Left ventricle myocardium inferior (tissue), 1 donor: Measurements from ENCODE around the gene ETS2. TPM values are rescaled to one million over a fixed set of nuclear protein-coding genes. Genes with fewer than 3 reads are reported as not detected.

Source experiments
- DNase-seq: peaks from one replicate; pipeline ENCODE4 v3.0.0-alpha.2; 2020
- H3K27ac ChIP-seq: fragments of 200-600 bp; replicated peaks from 2 replicates; pipeline ENCODE4 v1.8.0; 2021
- H3K27me3 ChIP-seq: fragments of 200-600 bp; 2 replicates; pipeline ENCODE4 v1.8.0; 2021; ENCODE audit warnings: low read depth
- H3K36me3 ChIP-seq: fragments of 200-600 bp; 2 replicates; pipeline ENCODE4 v1.8.0; 2021
- H3K4me1 ChIP-seq: fragments of 200-600 bp; 2 replicates; pipeline ENCODE4 v1.8.0; 2021
- H3K4me3 ChIP-seq: fragments of 200-600 bp; 2 replicates; pipeline ENCODE4 v1.8.0; 2021; ENCODE audit warnings: mild to moderate bottlenecking, moderate library complexity
- H3K9me3 ChIP-seq: fragments of 200-600 bp; replicated peaks from 2 replicates; pipeline ENCODE4 v1.8.0; 2021
- CTCF ChIP-seq: fragments of 200-600 bp; IDR thresholded peaks from 2 replicates; pipeline ENCODE4 v1.8.0; 2021; ENCODE audit warnings: antibody characterized with exemption, mild to moderate bottlenecking, borderline replicate concordance
- intact Hi-C: fragments of 100-400 bp; cut with micrococcal nuclease; formaldehyde crosslinking; loops from one replicate; pipeline ENCODE4 v1.11.0; 2022
- long read RNA-seq: library from polyadenylated mRNA; unstranded; transcript quantifications from one replicate; pipeline ENCODE4 v2.0.0, GENCODE V29; 2021
- total RNA-seq: library from RNA; stranded (reverse); fragmentation: NEBNext Ultra II Directional; extraction: Animal tissue kit (Norgen Biotek cat#: 25700); gene quantifications from one replicate; pipeline ENCODE4 v1.2.1, GENCODE V29; 2021
- donor health status: DM: no; HTN: yes; CAD: no; lungs with severe emphysema.

The ETS2 gene
- total RNA-seq, result 40.9 TPM
- long read RNA-seq, transcript ETS2-202 (10 exons, 3,766 nt), result major isoform, 28 of 44 reads
- long read RNA-seq, partial matches to known transcripts, result 16 of 44 reads
- long read RNA-seq, other reads (novel, unspliced or antisense), result 0 of 44 reads

GRCh38 chr21:38805328-38806152 lies at the start of gene ETS2:
Gene ETS2 (plus strand): TSS chr21:38805929. CDS start chr21:38810035, 4,106 bp downstream.
- Histone ChIP-seq H3K9me3 (no peaks in the 10 kb centered on the region), H3K4me3 (peak within 1 kb of the TSS; percentile 93), H3K36me3 (peaks cover 10% of the 10 kb centered on the region), H3K27me3 (no peaks in the 10 kb centered on the region), H3K27ac (peak within 1 kb of the TSS; percentile 94), H3K4me1 (peaks cover 54% of the 10 kb centered on the region)
- TF ChIP-seq CTCF, result peak; percentile 11
- intact Hi-C loops, result loop anchor here (10.0 kb wide), 3 partner anchors 99 to 319 kb away; no protein-coding TSS in a partner anchor
- DNase-seq, result peak; percentile 90

GRCh38 chr21:38756746-38757145 lies 49.0 kb upstream of the ETS2 start:
- Histone ChIP-seq H3K4me1 (peaks cover 22% of the 10 kb centered on the region), H3K36me3 (no peaks in the 10 kb centered on the region), H3K27ac (no peak overlapping the region), H3K9me3 (no peaks in the 10 kb centered on the region), H3K27me3 (no peaks in the 10 kb centered on the region), H3K4me3 (no peak overlapping the region)
- DNase-seq, result no peak
- intact Hi-C loops, result no loop called here
- no peak for TF ChIP-seq CTCF

- intact Hi-C loops, result no loop called here
- DNase-seq, result no peak
- Histone ChIP-seq H3K4me1 (peaks cover 23% of the 10 kb centered on the region), H3K36me3 (no peaks in the 10 kb centered on the region), H3K9me3 (no peaks in the 10 kb centered on the region), H3K27me3 (no peaks in the 10 kb centered on the region), H3K4me3 (no peak overlapping the region), H3K27ac (no peak overlapping the region)
- no peak for TF ChIP-seq CTCF
Observed at GRCh38 chr21:38758501-38759214, 47.1 kb upstream of the ETS2 start.

GRCh38 chr21:38759413-38759812 lies 46.3 kb upstream of the ETS2 start:
- no peak overlapping the region for H3K4me3 ChIP-seq
- no peak overlapping the region for H3K27ac ChIP-seq
- DNase-seq, result no peak
- TF ChIP-seq CTCF, result no peak
- H3K9me3 ChIP-seq, result no peaks in the 10 kb centered on the region
- peaks cover 23% of the 10 kb centered on the region for H3K4me1 ChIP-seq
- H3K27me3 ChIP-seq, result no peaks in the 10 kb centered on the region
- H3K36me3 ChIP-seq, result no peaks in the 10 kb centered on the region
- intact Hi-C loops, result no loop called here

- no peaks in the 10 kb centered on the region for H3K27me3 ChIP-seq
- H3K9me3 ChIP-seq, result no peaks in the 10 kb centered on the region
- H3K27ac ChIP-seq, result no peak overlapping the region
- intact Hi-C loops, result no loop called here
- H3K4me3 ChIP-seq, result no peak overlapping the region
- peaks cover 23% of the 10 kb centered on the region for H3K4me1 ChIP-seq
- no peak for TF ChIP-seq CTCF
- no peaks in the 10 kb centered on the region for H3K36me3 ChIP-seq
- no peak for DNase-seq
Observed at GRCh38 chr21:38760017-38760761, 45.5 kb upstream of the ETS2 start.
